Measurements from ENCODE around the gene NDOR1. TPM values are rescaled to one million over a fixed set of nuclear protein-coding genes. Genes with fewer than 3 reads are reported as not detected.
A peak's percentile ranks its signal among the peaks of the same experiment; 100 is the strongest.

NDOR1 gene
- total RNA-seq, 1 experiment from 2014 or later = 27.7 TPM

GRCh38 chr9:137171149-137171900 lies 34.2 kb upstream of the NDOR1 start:
- no TSS peak for BruUV-seq (replicated peaks)
- no peaks in the 10 kb centered on the region for H3K9me2 ChIP-seq (ENCODE audit: insufficient read depth)
- peaks cover 13% of the 10 kb centered on the region; the same call in 1 of the 2 replicates for H3K4me1 ChIP-seq (replicated peaks; ENCODE audit: insufficient read depth)
- TF ChIP-seq CTCF (conservative IDR thresholded peaks at IDR 0.05) (no peak), EZH2 (IDR thresholded peaks at IDR 0.05; ENCODE audit: low read depth) (no peak)
- no peaks in the 10 kb centered on the region for H3K9me3 ChIP-seq (ENCODE audit: insufficient read depth, low read depth)
- H4K20me1 ChIP-seq (ENCODE audit: insufficient read depth) = no peaks in the 10 kb centered on the region
- CTCF ChIA-PET = no interaction called here
- no peak overlapping the region for H3K4me3 ChIP-seq
- intact Hi-C loops (cut with micrococcal nuclease; ENCODE audit: unreplicated experiment) = no loop called here
- no peaks in the 10 kb centered on the region for H3K79me2 ChIP-seq (ENCODE audit: low read depth)
- no peak overlapping the region for H3K4me2 ChIP-seq
- no peak for DNase-seq
- POLR2A ChIA-PET (ENCODE audit: unreplicated experiment) = interaction anchor here (0.5 kb wide), 1 partner anchor 595 kb away, joined by 5 read pairs; no protein-coding TSS in a partner anchor
- H3K27ac ChIP-seq = no peak overlapping the region
- no peak overlapping the region for H2AFZ ChIP-seq
- H3K27me3 ChIP-seq (ENCODE audit: insufficient read depth, low read depth) = no peaks in the 10 kb centered on the region
- H3K36me3 ChIP-seq (ENCODE audit: low read depth) = no peaks in the 10 kb centered on the region
- peaks cover 9% of the 10 kb centered on the region; the same call in 1 of the 2 replicates for H3F3A ChIP-seq (ENCODE audit: insufficient read depth, low read depth)

DNA sequence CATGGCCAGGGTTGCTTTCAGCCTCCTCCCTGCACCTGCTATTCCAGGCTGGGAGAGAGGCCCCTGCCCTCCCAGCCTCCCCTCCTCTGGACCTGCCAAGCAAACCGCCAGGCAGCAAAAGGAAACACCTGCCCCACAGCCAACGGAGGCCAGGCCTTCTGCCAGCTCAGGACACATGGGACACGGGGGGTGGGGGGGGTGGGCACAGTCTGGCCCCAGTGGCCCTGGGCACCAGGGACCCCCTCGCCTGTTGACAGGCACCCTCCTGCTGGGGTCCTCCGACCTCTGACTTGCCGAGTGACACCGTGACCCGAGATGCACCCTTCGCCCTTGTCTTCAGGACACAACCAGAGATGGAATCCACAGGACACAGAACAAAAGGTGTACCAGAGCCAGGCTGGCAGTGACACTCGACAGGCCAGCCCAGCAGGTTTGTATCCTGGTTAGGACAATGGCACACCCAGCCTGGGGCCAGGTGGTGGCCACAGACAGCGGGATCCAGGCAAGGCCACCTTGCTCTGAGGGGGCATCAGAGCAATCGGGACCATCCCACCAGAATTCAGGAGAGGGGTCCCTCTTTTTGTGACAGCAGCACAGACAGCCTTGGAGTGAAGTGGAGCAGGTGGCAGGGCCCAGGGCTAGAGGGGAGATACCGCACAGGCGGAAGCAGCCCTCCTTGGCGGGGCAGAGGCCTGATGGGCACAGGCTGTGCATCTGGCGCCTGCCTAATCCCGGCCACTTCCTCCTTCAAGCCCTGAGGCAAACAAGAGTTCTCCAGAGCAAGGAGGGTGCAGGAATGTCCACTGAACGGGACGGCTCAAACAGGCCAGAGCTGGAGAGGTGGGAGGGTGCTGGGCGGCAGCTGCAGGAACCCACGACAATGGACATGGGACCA lies 32.4 kb upstream of the NDOR1 start:
- Histone ChIP-seq H3K4me3 (no peak overlapping the region), H2AFZ (no peak overlapping the region), H3K36me3 (ENCODE audit: low read depth) (no peaks in the 10 kb centered on the region), H3K4me2 (peak overlapping the region; percentile 14; the same call in 1 of the 2 replicates), H3K9me2 (ENCODE audit: insufficient read depth) (no peaks in the 10 kb centered on the region), H3K4me1 (replicated peaks; ENCODE audit: insufficient read depth) (peaks cover 13% of the 10 kb centered on the region; the same call in 1 of the 2 replicates), H3K79me2 (ENCODE audit: low read depth) (no peaks in the 10 kb centered on the region), H4K20me1 (ENCODE audit: insufficient read depth) (no peaks in the 10 kb centered on the region), H3F3A (ENCODE audit: insufficient read depth, low read depth) (peaks cover 21% of the 10 kb centered on the region; the same call in 1 of the 2 replicates), H3K27ac (no peak overlapping the region), H3K9me3 (ENCODE audit: insufficient read depth, low read depth) (no peaks in the 10 kb centered on the region), H3K27me3 (ENCODE audit: insufficient read depth, low read depth) (no peaks in the 10 kb centered on the region)
- BruUV-seq (replicated peaks) = no TSS peak
- TF ChIP-seq CTCF (conservative IDR thresholded peaks at IDR 0.05) (no peak), EZH2 (IDR thresholded peaks at IDR 0.05; ENCODE audit: low read depth) (no peak)
- ChIA-PET POLR2A (ENCODE audit: unreplicated experiment) (no interaction called here), CTCF (no interaction called here)
- intact Hi-C loops (cut with micrococcal nuclease; ENCODE audit: unreplicated experiment) = loop anchor here (2.0 kb wide), 1 partner anchor 16 kb away; the partner anchor contains the start of genes ANAPC2 and SSNA1
- peak; percentile 58 to 75 for DNase-seq

DNA sequence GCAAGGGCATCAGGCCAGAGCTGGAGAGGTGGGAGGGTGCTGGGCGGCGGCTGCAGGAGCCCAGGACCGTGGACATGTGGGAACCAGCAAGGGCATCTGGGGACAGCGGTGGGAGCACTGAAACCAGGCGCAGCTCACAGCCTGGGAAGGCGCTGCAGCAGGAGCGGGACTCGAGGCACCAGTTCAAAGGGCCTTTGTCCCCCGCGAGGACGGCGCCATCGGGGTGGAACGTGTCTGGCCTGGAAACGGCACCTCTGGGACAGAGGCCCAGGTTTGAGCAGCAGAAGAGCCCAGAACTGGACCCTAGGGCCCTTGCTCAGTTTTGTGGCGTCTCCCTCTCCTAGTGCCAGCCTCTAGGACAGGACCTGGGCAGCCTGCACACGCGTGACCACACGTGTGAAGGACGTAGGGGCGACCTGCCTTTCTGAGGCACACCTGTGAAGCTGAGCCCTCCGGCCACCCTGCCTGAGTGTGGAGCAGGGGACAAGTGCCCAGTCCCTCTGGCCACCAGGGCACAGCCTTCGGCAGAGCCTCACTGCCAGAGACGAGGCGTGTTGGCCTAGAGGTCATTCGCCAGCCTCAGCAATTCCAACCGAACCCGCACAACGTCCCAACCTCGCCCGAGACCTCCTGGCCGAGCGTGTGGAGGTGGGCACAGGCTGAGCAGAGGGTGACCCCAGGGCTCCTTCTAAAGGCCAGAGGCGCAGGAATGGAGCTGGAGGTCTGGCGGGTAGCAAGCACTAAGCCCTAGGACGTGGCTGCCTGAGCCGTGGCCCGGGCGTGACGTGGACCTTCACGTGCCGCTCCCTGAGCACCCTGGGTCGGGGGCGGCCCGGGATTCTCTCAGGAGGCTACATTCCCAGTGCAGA lies 31.5 kb upstream of the NDOR1 start:
- H3K27ac ChIP-seq = no peak overlapping the region

More for the DNA sequence above, 31.5 kb upstream of the NDOR1 start:
- POLR2A ChIA-PET (ENCODE audit: unreplicated experiment) = no interaction called here
- peaks cover 13% of the 10 kb centered on the region; the same call in 1 of the 2 replicates for H3K4me1 ChIP-seq (replicated peaks; ENCODE audit: insufficient read depth)
- H3K4me3 ChIP-seq = no peak overlapping the region
- H3F3A ChIP-seq (ENCODE audit: insufficient read depth, low read depth) = peaks cover 21% of the 10 kb centered on the region; the same call in 1 of the 2 replicates
- no peaks in the 10 kb centered on the region for H3K79me2 ChIP-seq (ENCODE audit: low read depth)
- no TSS peak for BruUV-seq (replicated peaks)
- CTCF ChIA-PET = no interaction called here
- H3K4me2 ChIP-seq = no peak overlapping the region
- H2AFZ ChIP-seq = no peak overlapping the region
- no peaks in the 10 kb centered on the region for H3K9me2 ChIP-seq (ENCODE audit: insufficient read depth)
- no peaks in the 10 kb centered on the region for H4K20me1 ChIP-seq (ENCODE audit: insufficient read depth)
- H3K27me3 ChIP-seq (ENCODE audit: insufficient read depth, low read depth) = no peaks in the 10 kb centered on the region
- H3K36me3 ChIP-seq (ENCODE audit: low read depth) = no peaks in the 10 kb centered on the region
- TF ChIP-seq CTCF (conservative IDR thresholded peaks at IDR 0.05) = no peak
- no peak for TF ChIP-seq EZH2 (IDR thresholded peaks at IDR 0.05; ENCODE audit: low read depth)
- intact Hi-C loops (cut with micrococcal nuclease; ENCODE audit: unreplicated experiment) = loop anchor here (2.0 kb wide), 1 partner anchor 15 kb away; the partner anchor contains the start of genes ANAPC2 and SSNA1
- no peaks in the 10 kb centered on the region for H3K9me3 ChIP-seq (ENCODE audit: insufficient read depth, low read depth)
- no peak for DNase-seq
